Calu3 (cell line): ENCODE results near the gene TRIAP1. TPM values are rescaled to one million over a fixed set of nuclear protein-coding genes. Genes with fewer than 3 reads are reported as not detected.

Experiments
- BruUV-seq: library from RNA; stranded (reverse); fragments of 400-500 nt; replicated peaks from 2 replicates; lab custom pipeline; 2021; lab: Mats Ljungman, UMichigan
- CTCF ChIA-PET: fragments of 300-600 bp; sonication (Branson Sonifier 250); formaldehyde crosslinking; loops from one replicate; lab custom pipeline; 2022; ENCODE audit warnings: antibody characterized with exemption; lab: Charles Lee
- DNase-seq: peaks from one replicate; pipeline ENCODE4 v3.0.0; 2022
- H3K27ac Mint-ChIP-seq: one replicate; pipeline ENCODE4 v1.8.0; 2022; ENCODE audit warnings: mixed read lengths; ENCODE audit not compliant: unreplicated experiment
- H3K27me3 Mint-ChIP-seq: one replicate; pipeline ENCODE4 v1.8.0; 2022; ENCODE audit warnings: mixed read lengths; ENCODE audit not compliant: unreplicated experiment
- H3K36me3 Mint-ChIP-seq: one replicate; pipeline ENCODE4 v1.8.0; 2022; ENCODE audit warnings: mild to moderate bottlenecking, moderate library complexity, mixed read lengths; ENCODE audit not compliant: insufficient read depth, unreplicated experiment
- H3K4me1 Mint-ChIP-seq: one replicate; pipeline ENCODE4 v1.8.0; 2022; ENCODE audit warnings: mild to moderate bottlenecking, low read depth, mixed read lengths; ENCODE audit not compliant: unreplicated experiment
- H3K4me3 Mint-ChIP-seq: one replicate; pipeline ENCODE4 v1.8.0; 2022; ENCODE audit warnings: mild to moderate bottlenecking, low read depth, moderate library complexity, mixed read lengths; ENCODE audit not compliant: unreplicated experiment
- H3K9me3 Mint-ChIP-seq: one replicate; pipeline ENCODE4 v1.8.0; 2022; ENCODE audit warnings: low read depth, mixed read lengths; ENCODE audit not compliant: unreplicated experiment
- intact Hi-C: fragments of 100-400 bp; cut with micrococcal nuclease; formaldehyde crosslinking; loops from one replicate; pipeline ENCODE4 v1.10.0; 2022; ENCODE audit not compliant: unreplicated experiment
- total RNA-seq: library from RNA; stranded (reverse); gene quantifications from 2 replicates; pipeline ENCODE4 v1.2.3, GENCODE V29; 2022
- TF ChIP-seq, protein P1 (sequence below): fragments of 200-600 bp; IDR thresholded peaks from one replicate; pipeline ENCODE4 v1.8.0; 2022; ENCODE audit warnings: antibody characterized with exemption; ENCODE audit not compliant: unreplicated experiment

Gene TRIAP1
- total RNA-seq, 1 experiment from 2014 or later = 29.4 TPM

DNA sequence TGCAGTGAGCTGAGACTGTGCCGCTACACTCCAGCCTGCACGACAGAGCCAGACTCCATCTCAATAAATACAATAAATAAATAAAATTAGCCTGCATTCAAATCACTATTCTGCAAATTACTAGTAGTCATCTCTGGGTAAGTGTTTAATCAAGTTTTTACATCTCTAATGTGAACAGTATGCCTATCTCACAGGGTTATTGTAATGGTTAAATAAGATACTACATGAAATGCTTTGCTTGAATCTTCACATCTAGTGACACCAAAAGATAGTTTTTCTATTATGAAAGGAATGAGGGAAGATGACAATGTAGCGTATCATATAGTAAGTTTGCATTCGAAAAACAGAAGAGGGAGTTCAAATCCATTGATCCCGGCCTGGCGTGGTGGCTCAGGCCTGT, 21.3 kb upstream of the TRIAP1 start:
- CTCF ChIA-PET = interaction anchor here (0.5 to 0.9 kb wide), 2 partner anchors 30 to 88 kb away, joined by 3 to 6 read pairs; no protein-coding TSS in a partner anchor
- no TSS peak for BruUV-seq
- no peaks in the 10 kb centered on the region for H3K27me3 Mint-ChIP-seq
- no peaks in the 10 kb centered on the region for H3K9me3 Mint-ChIP-seq
- H3K36me3 Mint-ChIP-seq = peaks cover 77% of the 10 kb centered on the region
- intact Hi-C loops = no loop called here
- H3K27ac Mint-ChIP-seq = no peak overlapping the region
- TF ChIP-seq, protein P1, sequence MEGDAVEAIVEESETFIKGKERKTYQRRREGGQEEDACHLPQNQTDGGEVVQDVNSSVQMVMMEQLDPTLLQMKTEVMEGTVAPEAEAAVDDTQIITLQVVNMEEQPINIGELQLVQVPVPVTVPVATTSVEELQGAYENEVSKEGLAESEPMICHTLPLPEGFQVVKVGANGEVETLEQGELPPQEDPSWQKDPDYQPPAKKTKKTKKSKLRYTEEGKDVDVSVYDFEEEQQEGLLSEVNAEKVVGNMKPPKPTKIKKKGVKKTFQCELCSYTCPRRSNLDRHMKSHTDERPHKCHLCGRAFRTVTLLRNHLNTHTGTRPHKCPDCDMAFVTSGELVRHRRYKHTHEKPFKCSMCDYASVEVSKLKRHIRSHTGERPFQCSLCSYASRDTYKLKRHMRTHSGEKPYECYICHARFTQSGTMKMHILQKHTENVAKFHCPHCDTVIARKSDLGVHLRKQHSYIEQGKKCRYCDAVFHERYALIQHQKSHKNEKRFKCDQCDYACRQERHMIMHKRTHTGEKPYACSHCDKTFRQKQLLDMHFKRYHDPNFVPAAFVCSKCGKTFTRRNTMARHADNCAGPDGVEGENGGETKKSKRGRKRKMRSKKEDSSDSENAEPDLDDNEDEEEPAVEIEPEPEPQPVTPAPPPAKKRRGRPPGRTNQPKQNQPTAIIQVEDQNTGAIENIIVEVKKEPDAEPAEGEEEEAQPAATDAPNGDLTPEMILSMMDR = no peak
- DNase-seq = no peak
- H3K4me1 Mint-ChIP-seq = peaks cover 34% of the 10 kb centered on the region
- peak overlapping the region; percentile 95 for H3K4me3 Mint-ChIP-seq

DNA sequence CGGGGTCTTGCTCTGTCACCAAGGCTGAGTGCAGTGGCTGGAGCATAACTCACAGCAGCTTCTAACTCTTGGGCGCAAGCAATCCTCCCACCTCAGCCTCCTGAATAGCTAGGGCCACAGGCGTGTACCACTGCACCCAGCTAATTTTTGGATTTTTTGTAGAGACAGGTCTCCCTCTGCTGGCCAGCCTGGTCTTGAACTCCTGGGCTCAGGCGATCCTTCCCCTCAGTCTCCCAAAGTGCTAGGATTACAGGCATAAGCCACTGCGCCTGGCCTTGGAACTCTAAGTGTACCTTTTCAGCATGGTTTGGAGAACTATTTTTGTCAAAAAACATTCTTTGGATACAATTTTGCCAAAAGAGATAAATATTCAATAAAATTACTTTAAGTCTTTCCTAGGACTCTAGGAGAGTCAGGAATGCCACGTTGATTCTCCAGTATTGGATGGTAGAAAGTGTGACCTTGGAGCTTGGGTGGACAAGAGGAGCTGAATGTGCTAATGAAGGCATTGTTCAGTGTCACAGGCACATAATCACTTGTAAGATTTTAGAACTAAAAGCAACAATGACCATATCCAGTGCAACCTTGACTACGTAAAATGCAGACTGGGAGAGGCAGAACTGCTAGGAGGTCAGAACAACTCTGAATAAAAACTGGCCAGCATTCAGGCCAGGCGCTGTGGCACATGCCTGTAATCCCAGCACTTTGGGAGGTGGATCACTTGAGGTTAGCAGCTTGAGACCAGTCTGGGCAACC, 20.6 kb upstream of the TRIAP1 start:
- DNase-seq = peak; percentile 59

DNA sequence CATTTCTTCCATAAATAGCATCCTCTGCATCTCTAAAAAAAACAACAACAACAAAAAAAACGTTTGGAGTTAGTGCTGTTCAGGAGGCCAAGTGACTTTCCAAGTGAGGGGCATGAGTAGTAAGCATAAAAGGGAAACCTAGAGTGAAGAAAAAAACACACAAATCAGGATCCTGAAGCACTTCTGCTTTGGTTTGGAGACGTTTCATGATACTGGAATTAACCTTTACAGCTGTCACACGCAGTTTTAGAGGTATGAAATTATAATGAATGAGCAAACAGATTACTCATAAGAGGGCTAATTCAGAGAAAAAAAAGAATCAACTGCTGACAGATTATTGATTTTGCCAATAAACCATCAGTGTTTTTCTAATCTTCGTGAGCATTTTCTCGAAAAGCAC, 19.6 kb upstream of the TRIAP1 start:
- intact Hi-C loops = no loop called here
- BruUV-seq = no TSS peak
- no peaks in the 10 kb centered on the region for H3K9me3 Mint-ChIP-seq
- H3K36me3 Mint-ChIP-seq = peaks cover 92% of the 10 kb centered on the region
- no peak overlapping the region for H3K4me3 Mint-ChIP-seq
- H3K27ac Mint-ChIP-seq = no peak overlapping the region
- DNase-seq = no peak
- H3K27me3 Mint-ChIP-seq = no peaks in the 10 kb centered on the region
- TF ChIP-seq, protein P1 = no peak
- CTCF ChIA-PET = no interaction called here
- H3K4me1 Mint-ChIP-seq = peaks cover 34% of the 10 kb centered on the region

More for the DNA sequence above, 20.6 kb upstream of the TRIAP1 start:
- no TSS peak for BruUV-seq
- TF ChIP-seq, protein P1 = peak; percentile 53
- Mint-ChIP-seq H3K9me3 (no peaks in the 10 kb centered on the region), H3K4me1 (peaks cover 34% of the 10 kb centered on the region), H3K27me3 (no peaks in the 10 kb centered on the region), H3K4me3 (no peak overlapping the region), H3K27ac (no peak overlapping the region), H3K36me3 (peaks cover 82% of the 10 kb centered on the region)
- CTCF ChIA-PET = interaction anchor here (0.9 to 1.0 kb wide), 2 partner anchors 8 to 29 kb away, joined by 3 to 5 read pairs; no protein-coding TSS in a partner anchor
- intact Hi-C loops = no loop called here

DNA sequence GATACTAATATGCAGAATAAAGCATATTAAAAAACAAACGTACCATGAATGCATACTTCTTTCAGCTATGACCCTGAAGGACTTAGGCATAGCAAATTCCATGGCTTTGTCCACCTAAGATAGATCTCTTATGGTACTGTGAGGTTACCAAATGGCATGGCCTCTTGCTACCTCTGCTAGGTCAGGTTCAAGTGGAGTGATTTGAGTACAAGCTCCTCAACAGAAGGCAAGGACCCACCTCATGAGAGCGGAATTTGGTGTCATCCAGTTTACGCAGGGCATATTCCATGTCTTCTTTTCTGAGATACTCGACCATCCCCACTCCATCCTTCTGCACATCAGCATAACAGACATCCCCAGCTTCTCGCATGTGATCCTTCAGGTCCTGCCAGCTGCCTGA, 17.5 kb upstream of the TRIAP1 start:
- CTCF ChIA-PET = no interaction called here
- no peak overlapping the region for H3K4me3 Mint-ChIP-seq
- TF ChIP-seq, protein P1 = no peak
- DNase-seq = no peak
- no peak overlapping the region for H3K27ac Mint-ChIP-seq
- BruUV-seq = no TSS peak
- no peaks in the 10 kb centered on the region for H3K27me3 Mint-ChIP-seq
- intact Hi-C loops = no loop called here
- no peaks in the 10 kb centered on the region for H3K9me3 Mint-ChIP-seq
- peaks cover 98% of the 10 kb centered on the region for H3K36me3 Mint-ChIP-seq
- H3K4me1 Mint-ChIP-seq = peaks cover 34% of the 10 kb centered on the region
